Measurements from ENCODE around the gene GTF2H2C_2.
"Not testable (repeated sequence)": the region's sequence is repeated elsewhere in the genome, so short reads cannot be mapped to it uniquely, and the experiment has no call there.

GTF2H2C_2 gene

DNA sequence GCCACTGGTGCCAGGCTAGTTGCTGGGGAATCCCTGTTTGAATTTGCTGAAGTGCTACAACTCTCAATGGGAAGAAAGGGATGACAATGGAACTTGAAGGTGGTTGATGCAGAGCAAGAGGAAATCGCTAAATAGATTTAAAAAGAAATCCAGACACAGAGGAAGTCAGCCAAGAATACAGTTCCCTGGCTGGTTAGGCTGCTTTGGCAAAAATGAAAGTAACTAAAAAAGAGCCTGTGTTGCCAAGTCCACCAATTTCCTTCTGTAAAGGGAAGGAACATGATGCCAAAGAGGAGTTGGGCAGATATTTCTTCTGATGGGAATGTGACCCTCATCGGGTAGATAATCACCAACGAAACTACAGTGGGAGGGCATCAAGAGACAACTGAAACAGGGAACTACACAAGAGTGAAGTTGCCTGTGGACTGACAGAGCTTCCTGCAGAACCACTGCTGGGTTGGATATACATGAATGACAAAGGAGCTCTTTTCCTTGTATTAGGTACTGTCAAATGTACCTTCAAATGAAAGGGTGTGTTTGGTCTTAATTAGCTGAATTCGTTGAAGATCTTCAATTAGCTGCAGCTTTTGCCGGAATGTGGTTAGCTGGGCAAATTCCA is 49.0 kb downstream of the GTF2H2C_2 start:
- no CpG with 5 or more reads among the region's 5 CpGs for WGBS, 2 donors
- not testable (repeated sequence) for H3K36me3 ChIP-seq (ENCODE audit: control insufficient read depth in 2 of 2, insufficient read depth in 2 of 2, low read length in 1 of 2); H3K27ac ChIP-seq (ENCODE audit: low read depth in 2 of 2, low read length in 1 of 2)

DNA sequence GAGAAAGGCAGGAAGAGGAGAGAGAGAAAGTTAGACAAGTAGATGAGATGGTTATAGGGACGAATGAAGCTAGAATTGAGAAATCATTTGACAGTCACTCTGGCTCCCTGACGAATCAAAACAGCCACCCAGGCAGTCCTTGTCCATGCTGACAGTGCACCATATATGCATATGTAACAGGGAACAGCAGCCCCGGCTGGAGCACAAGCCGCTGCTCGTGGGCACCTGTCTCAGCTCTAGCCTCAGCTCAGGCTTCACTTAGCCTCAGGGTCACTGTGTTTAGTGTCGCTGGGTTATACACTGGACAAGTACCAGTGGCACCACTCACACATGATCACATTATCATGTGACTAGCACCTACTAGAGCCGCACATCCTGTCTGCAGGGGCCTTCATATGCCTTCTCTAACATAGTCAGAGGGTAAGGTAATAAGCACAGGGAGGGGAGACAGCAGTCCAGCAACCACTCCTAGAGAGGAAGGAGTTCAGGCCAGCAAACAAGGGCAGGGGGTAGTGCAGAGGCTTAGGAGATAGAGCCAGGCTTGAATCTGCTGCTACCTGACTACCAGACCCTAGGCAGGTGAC is 54.9 kb downstream of the GTF2H2C_2 start:
- no CpG with 5 or more reads among the region's 7 CpGs for WGBS, 2 donors

More for the DNA sequence above, 49.0 kb downstream of the GTF2H2C_2 start:
- not testable (repeated sequence) for H3K9me3 ChIP-seq (ENCODE audit: control insufficient read depth in 2 of 2, insufficient read depth in 1 of 2, low read depth in 1 of 2, low read length in 1 of 2); H3K27me3 ChIP-seq (ENCODE audit: control insufficient read depth in 1 of 2, insufficient read depth in 2 of 2, low read length in 2 of 2); H3K4me1 ChIP-seq (ENCODE audit: control insufficient read depth in 2 of 2, insufficient read depth in 2 of 2, low read length in 1 of 2); H3K4me3 ChIP-seq (ENCODE audit: low read depth in 1 of 2, low read length in 2 of 2)

More for the DNA sequence above, 54.9 kb downstream of the GTF2H2C_2 start:
- not testable (repeated sequence) for H3K27me3 ChIP-seq (ENCODE audit: control insufficient read depth in 1 of 2, insufficient read depth in 2 of 2, low read length in 2 of 2); H3K36me3 ChIP-seq (ENCODE audit: control insufficient read depth in 2 of 2, insufficient read depth in 2 of 2, low read length in 1 of 2); H3K4me3 ChIP-seq (ENCODE audit: low read depth in 1 of 2, low read length in 2 of 2); H3K27ac ChIP-seq (ENCODE audit: low read depth in 2 of 2, low read length in 1 of 2); H3K9me3 ChIP-seq (ENCODE audit: control insufficient read depth in 2 of 2, insufficient read depth in 1 of 2, low read depth in 1 of 2, low read length in 1 of 2); H3K4me1 ChIP-seq (ENCODE audit: control insufficient read depth in 2 of 2, insufficient read depth in 2 of 2, low read length in 1 of 2)

Data from esophagus (tissue), 2 donors.